Measurements from ENCODE around the gene CTRL. TPM values are rescaled to one million over a fixed set of nuclear protein-coding genes. Genes with fewer than 3 reads are reported as not detected.

The CTRL gene
- total RNA-seq, 1 donor from 2014 or later = 2.8 TPM

GRCh38 chr16:67968400-67969253 is 37.0 kb upstream of the CTRL start, which contains the start of gene SLC12A4:
SLC12A4 (minus strand) TSS chr16:67968637; CDS start chr16:67968553, 84 bp downstream.
- H3K27me3 Mint-ChIP-seq (ENCODE audit: unreplicated experiment) = peaks cover 14% of the 10 kb centered on the region

GRCh38 chr16:67967958-67968399 is 36.3 kb upstream of the CTRL start:
- H3K27me3 Mint-ChIP-seq (ENCODE audit: unreplicated experiment) = peaks cover 14% of the 10 kb centered on the region
- peaks cover 4% of the 10 kb centered on the region for H3K4me1 Mint-ChIP-seq (ENCODE audit: low read depth, unreplicated experiment)
- TF ChIP-seq, protein P1, sequence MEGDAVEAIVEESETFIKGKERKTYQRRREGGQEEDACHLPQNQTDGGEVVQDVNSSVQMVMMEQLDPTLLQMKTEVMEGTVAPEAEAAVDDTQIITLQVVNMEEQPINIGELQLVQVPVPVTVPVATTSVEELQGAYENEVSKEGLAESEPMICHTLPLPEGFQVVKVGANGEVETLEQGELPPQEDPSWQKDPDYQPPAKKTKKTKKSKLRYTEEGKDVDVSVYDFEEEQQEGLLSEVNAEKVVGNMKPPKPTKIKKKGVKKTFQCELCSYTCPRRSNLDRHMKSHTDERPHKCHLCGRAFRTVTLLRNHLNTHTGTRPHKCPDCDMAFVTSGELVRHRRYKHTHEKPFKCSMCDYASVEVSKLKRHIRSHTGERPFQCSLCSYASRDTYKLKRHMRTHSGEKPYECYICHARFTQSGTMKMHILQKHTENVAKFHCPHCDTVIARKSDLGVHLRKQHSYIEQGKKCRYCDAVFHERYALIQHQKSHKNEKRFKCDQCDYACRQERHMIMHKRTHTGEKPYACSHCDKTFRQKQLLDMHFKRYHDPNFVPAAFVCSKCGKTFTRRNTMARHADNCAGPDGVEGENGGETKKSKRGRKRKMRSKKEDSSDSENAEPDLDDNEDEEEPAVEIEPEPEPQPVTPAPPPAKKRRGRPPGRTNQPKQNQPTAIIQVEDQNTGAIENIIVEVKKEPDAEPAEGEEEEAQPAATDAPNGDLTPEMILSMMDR (IDR thresholded peaks at IDR 0.05; ENCODE audit: partially characterized antibody, unreplicated experiment) = no peak
- DNase-seq = no peak
- peaks cover 3% of the 10 kb centered on the region for H3K9me3 Mint-ChIP-seq (ENCODE audit: unreplicated experiment)
- H3K36me3 Mint-ChIP-seq (ENCODE audit: unreplicated experiment) = no peaks in the 10 kb centered on the region
- H3K27ac Mint-ChIP-seq (ENCODE audit: unreplicated experiment) = peak overlapping the region; percentile 34
- H3K4me3 Mint-ChIP-seq (ENCODE audit: unreplicated experiment) = peak overlapping the region; percentile 94

More at GRCh38 chr16:67968400-67969253, 37.0 kb upstream of the CTRL start, which contains the start of gene SLC12A4:
- DNase-seq = peak; percentile 64
- Mint-ChIP-seq H3K4me3 (ENCODE audit: unreplicated experiment) (peak within 1 kb of the TSS; percentile 94), H3K4me1 (ENCODE audit: low read depth, unreplicated experiment) (peaks cover 4% of the 10 kb centered on the region), H3K36me3 (ENCODE audit: unreplicated experiment) (no peaks in the 10 kb centered on the region), H3K9me3 (ENCODE audit: unreplicated experiment) (peaks cover 3% of the 10 kb centered on the region), H3K27ac (ENCODE audit: unreplicated experiment) (peak within 1 kb of the TSS; percentile 34)
- TF ChIP-seq, protein P1 (IDR thresholded peaks at IDR 0.05; ENCODE audit: partially characterized antibody, unreplicated experiment) = no peak

DNA sequence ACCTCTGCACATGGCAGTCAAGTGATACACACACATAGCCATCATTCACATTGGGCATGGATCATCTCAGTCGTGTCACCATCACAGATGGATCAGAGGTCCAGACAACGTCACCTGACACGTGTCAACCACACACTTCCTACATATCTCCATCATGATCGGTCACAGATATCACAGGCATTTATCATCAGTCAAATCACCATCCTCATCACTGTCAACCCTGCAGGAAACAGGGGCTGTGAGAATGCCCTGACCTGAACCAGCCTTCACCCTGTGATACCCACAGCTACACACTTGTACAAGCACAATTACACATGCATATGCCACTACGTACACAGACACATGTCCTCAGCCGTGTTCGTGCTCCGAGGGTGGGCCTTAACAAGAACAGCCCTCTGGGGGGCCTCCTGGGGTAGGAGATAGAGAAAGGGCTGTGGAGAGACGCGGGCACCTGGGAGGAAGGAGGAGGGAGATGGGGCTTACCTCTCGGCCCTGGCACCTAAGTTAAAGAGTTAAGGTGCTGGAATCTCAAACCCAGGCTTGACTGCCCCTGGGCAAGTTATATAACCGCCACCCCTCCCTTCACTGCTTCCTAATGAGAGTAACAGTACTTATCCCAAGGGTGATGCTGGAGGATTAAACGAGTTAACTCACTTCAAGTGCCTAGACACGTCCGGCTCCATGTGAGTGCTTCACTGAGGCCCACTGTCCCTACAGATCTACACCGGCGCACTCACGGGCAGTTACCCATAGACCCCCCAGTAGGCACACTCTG is 35.7 kb upstream of the CTRL start:
- Mint-ChIP-seq H3K4me3 (ENCODE audit: unreplicated experiment) (peak overlapping the region; percentile 94), H3K27ac (ENCODE audit: unreplicated experiment) (peak overlapping the region; percentile 34), H3K36me3 (ENCODE audit: unreplicated experiment) (no peaks in the 10 kb centered on the region), H3K27me3 (ENCODE audit: unreplicated experiment) (peaks cover 14% of the 10 kb centered on the region), H3K9me3 (ENCODE audit: unreplicated experiment) (peaks cover 3% of the 10 kb centered on the region), H3K4me1 (ENCODE audit: low read depth, unreplicated experiment) (peaks cover 4% of the 10 kb centered on the region)
- TF ChIP-seq, protein P1 (IDR thresholded peaks at IDR 0.05; ENCODE audit: partially characterized antibody, unreplicated experiment) = no peak
- no peak for DNase-seq

DNA sequence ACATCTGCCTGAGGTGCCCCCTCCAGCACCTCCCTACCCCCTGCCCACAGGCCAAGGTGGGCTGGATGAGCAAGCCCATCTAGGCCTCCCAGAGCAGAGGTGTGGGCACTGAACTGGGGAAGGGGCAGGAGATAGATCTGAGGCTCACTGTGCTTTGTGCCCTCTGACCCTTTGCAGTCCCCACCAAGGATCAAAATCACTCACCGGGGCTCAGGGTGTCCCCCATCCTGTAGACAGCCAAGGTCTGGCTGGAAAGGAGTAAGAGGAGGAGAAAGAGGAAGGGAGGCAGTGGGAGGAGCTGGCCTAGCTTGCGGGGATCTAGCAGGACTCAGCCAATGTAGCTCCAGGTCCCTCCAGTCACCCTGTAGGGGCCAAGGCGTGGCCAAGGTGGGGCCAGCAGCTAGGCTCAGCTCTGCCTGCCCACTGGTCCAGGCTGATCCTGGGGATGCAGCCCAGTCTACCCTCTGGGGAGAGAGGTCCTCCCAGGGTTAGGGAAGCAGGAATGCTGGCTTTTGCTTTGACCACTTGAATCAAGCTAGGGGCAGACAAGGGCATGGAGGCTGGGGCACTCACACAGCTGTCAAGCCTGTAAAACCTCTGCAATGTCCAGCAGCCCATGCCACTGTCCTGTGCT is 35.0 kb upstream of the CTRL start:
- Mint-ChIP-seq H3K36me3 (ENCODE audit: unreplicated experiment) (no peaks in the 10 kb centered on the region), H3K27me3 (ENCODE audit: unreplicated experiment) (peaks cover 14% of the 10 kb centered on the region), H3K9me3 (ENCODE audit: unreplicated experiment) (peaks cover 3% of the 10 kb centered on the region), H3K27ac (ENCODE audit: unreplicated experiment) (no peak overlapping the region), H3K4me3 (ENCODE audit: unreplicated experiment) (peak overlapping the region; percentile 48), H3K4me1 (ENCODE audit: low read depth, unreplicated experiment) (peaks cover 4% of the 10 kb centered on the region)
- TF ChIP-seq, protein P1 (IDR thresholded peaks at IDR 0.05; ENCODE audit: partially characterized antibody, unreplicated experiment) = no peak
- DNase-seq = no peak
